Stimulated activated naive CD8-positive, alpha-beta T cell treated with anti-CD3 and anti-CD28 coated beads, Interleukin-15, amount 100 ng/mL, for 72 hours (primary cell): ENCODE measurements around the gene ARHGEF3.
"Not testable (repeated sequence)": the region's sequence is repeated elsewhere in the genome, so short reads cannot be mapped to it uniquely, and the experiment has no call there.

Source experiments
- ATAC-seq: fragments of 150-1000 bp; cut with Tn5 transposase; 2 replicates; pipeline ENCODE4 v1.10.0; 2021; ENCODE audit warnings: mild to moderate bottlenecking, moderate library complexity
- DNase-seq, 2 donors: peaks; one replicate each; pipeline ENCODE4 v3.0.0; 2021 to 2022
- H3K27ac Mint-ChIP-seq, 2 donors: one replicate each; pipeline ENCODE4 v1.8.0; 2022; ENCODE audit warnings: mild to moderate bottlenecking in 2 of 2, mixed read lengths in 2 of 2, moderate library complexity in 2 of 2
- H3K27me3 Mint-ChIP-seq: one replicate; pipeline ENCODE4 v1.8.0; 2022; ENCODE audit warnings: mixed read lengths
- H3K4me1 Mint-ChIP-seq: one replicate; pipeline ENCODE4 v1.8.0; 2022; ENCODE audit warnings: mild to moderate bottlenecking, mixed read lengths
- H3K4me3 Mint-ChIP-seq, 2 donors: one replicate each; pipeline ENCODE4 v1.8.0; 2022; ENCODE audit warnings: mild to moderate bottlenecking in 2 of 2, mixed read lengths in 2 of 2, moderate library complexity in 1 of 2
- H3K9me3 Mint-ChIP-seq, 2 donors: one replicate each; pipeline ENCODE4 v1.8.0; 2022; ENCODE audit warnings: mixed read lengths in 2 of 2

The ARHGEF3 gene

GRCh38 chr3:56702490-56703315 is 99.0 kb downstream of the ARHGEF3 start:
- peak; percentile 64 for ATAC-seq
- no peak overlapping the region for H3K4me3 Mint-ChIP-seq
- H3K27ac Mint-ChIP-seq = no peak overlapping the region
- H3K27me3 Mint-ChIP-seq = no peaks in the 10 kb centered on the region
- H3K9me3 Mint-ChIP-seq = no peaks in the 10 kb centered on the region
- peak; percentile 43 to 44 for DNase-seq
- H3K4me1 Mint-ChIP-seq = peaks cover 37% of the 10 kb centered on the region

- Mint-ChIP-seq H3K27me3 (no peaks in the 10 kb centered on the region), H3K4me1 (peaks cover 44% of the 10 kb centered on the region), H3K4me3 (no peak overlapping the region), H3K9me3 (no peaks in the 10 kb centered on the region), H3K27ac (peak overlapping the region in 1 of 2 donors; percentile 75)
- DNase-seq = no peak
- no peak for ATAC-seq
These were observed 101.6 kb downstream of the ARHGEF3 start for GRCh38 chr3:56700151-56700550.

GRCh38 chr3:56694867-56695683 is 106.7 kb downstream of the ARHGEF3 start:
- DNase-seq (no peak), ATAC-seq (no peak)
- Mint-ChIP-seq H3K4me3 (peak overlapping the region; percentile 35 to 65), H3K27ac (peak overlapping the region; percentile 5 to 86), H3K4me1 (peaks cover 50% of the 10 kb centered on the region), H3K27me3 (no peaks in the 10 kb centered on the region), H3K9me3 (no peaks in the 10 kb centered on the region)

GRCh38 chr3:56693750-56694149 is 108.0 kb downstream of the ARHGEF3 start:
- H3K9me3 Mint-ChIP-seq = no peaks in the 10 kb centered on the region
- H3K27ac Mint-ChIP-seq = peak overlapping the region in 1 of 2 donors; percentile 10
- H3K27me3 Mint-ChIP-seq = no peaks in the 10 kb centered on the region
- H3K4me3 Mint-ChIP-seq = peak overlapping the region; percentile 45 to 73
- no peak for ATAC-seq
- H3K4me1 Mint-ChIP-seq = peaks cover 47% of the 10 kb centered on the region
- DNase-seq = no peak

GRCh38 chr3:56692520-56693433 is 109.0 kb downstream of the ARHGEF3 start:
- Mint-ChIP-seq H3K4me3 (peak overlapping the region; percentile 71 to 73), H3K27ac (peak overlapping the region; percentile 13 to 36), H3K4me1 (peaks cover 47% of the 10 kb centered on the region)
- H3K9me3 Mint-ChIP-seq, H3K27me3 Mint-ChIP-seq: not testable (repeated sequence)
- ATAC-seq (peak; percentile 96), DNase-seq (peak; percentile 48 to 53)

GRCh38 chr3:56692001-56692365 is 109.8 kb downstream of the ARHGEF3 start:
- not testable (repeated sequence) for DNase-seq, H3K27ac Mint-ChIP-seq, H3K9me3 Mint-ChIP-seq, H3K4me3 Mint-ChIP-seq, H3K27me3 Mint-ChIP-seq, ATAC-seq
- H3K4me1 Mint-ChIP-seq = peaks cover 47% of the 10 kb centered on the region

GRCh38 chr3:56691165-56692000 is 110.4 kb downstream of the ARHGEF3 start:
- Mint-ChIP-seq H3K9me3 (no peaks in the 10 kb centered on the region), H3K4me3 (no peak overlapping the region), H3K27me3 (no peaks in the 10 kb centered on the region), H3K4me1 (peaks cover 42% of the 10 kb centered on the region), H3K27ac (no peak overlapping the region)
- no peak for DNase-seq
- no peak for ATAC-seq

GRCh38 chr3:56689303-56689702 is 112.4 kb downstream of the ARHGEF3 start:
- ATAC-seq (no peak), DNase-seq (no peak)
- Mint-ChIP-seq H3K27me3 (no peaks in the 10 kb centered on the region), H3K9me3 (no peaks in the 10 kb centered on the region), H3K4me1 (peaks cover 23% of the 10 kb centered on the region), H3K4me3 (no peak overlapping the region), H3K27ac (no peak overlapping the region)

- H3K4me3 Mint-ChIP-seq = no peak overlapping the region
- DNase-seq (no peak), ATAC-seq (no peak)
- H3K27ac Mint-ChIP-seq = no peak overlapping the region
- no peaks in the 10 kb centered on the region for H3K27me3 Mint-ChIP-seq
- no peaks in the 10 kb centered on the region for H3K9me3 Mint-ChIP-seq
- peaks cover 12% of the 10 kb centered on the region for H3K4me1 Mint-ChIP-seq
These were observed 113.6 kb downstream of the ARHGEF3 start for GRCh38 chr3:56688191-56688590.

GRCh38 chr3:56684029-56684428 is 117.7 kb downstream of the ARHGEF3 start:
- DNase-seq (no peak), ATAC-seq (no peak)
- Mint-ChIP-seq H3K27me3 (no peaks in the 10 kb centered on the region), H3K4me1 (peaks cover 17% of the 10 kb centered on the region), H3K4me3 (peak overlapping the region; percentile 54 to 67), H3K9me3 (no peaks in the 10 kb centered on the region), H3K27ac (peak overlapping the region; percentile 33 to 67)

GRCh38 chr3:56683122-56683817 is 118.5 kb downstream of the ARHGEF3 start, which contains the start of gene TASOR:
TSS of gene TASOR (minus strand) at chr3:56683265. CDS start at chr3:56683006, 259 bp downstream.
- no peaks in the 10 kb centered on the region for H3K27me3 Mint-ChIP-seq
- H3K27ac Mint-ChIP-seq = peak within 1 kb of the TSS; percentile 97 to 100
- peak; percentile 93 for ATAC-seq
- peak; percentile 88 to 90 for DNase-seq
- peak within 1 kb of the TSS; percentile 99 for H3K4me3 Mint-ChIP-seq
- peaks cover 25% of the 10 kb centered on the region for H3K4me1 Mint-ChIP-seq
- no peaks in the 10 kb centered on the region for H3K9me3 Mint-ChIP-seq

GRCh38 chr3:56682462-56683121 is 119.2 kb downstream of the ARHGEF3 start:
- ATAC-seq (peak; percentile 83), DNase-seq (peak; percentile 79 to 80)
- no peaks in the 10 kb centered on the region for H3K9me3 Mint-ChIP-seq
- peak overlapping the region; percentile 99 for H3K4me3 Mint-ChIP-seq
- H3K27me3 Mint-ChIP-seq = no peaks in the 10 kb centered on the region
- H3K4me1 Mint-ChIP-seq = peaks cover 32% of the 10 kb centered on the region
- peak overlapping the region; percentile 97 to 100 for H3K27ac Mint-ChIP-seq

GRCh38 chr3:56681984-56682461 is 119.7 kb downstream of the ARHGEF3 start:
- Mint-ChIP-seq H3K4me1 (peaks cover 37% of the 10 kb centered on the region), H3K9me3 (no peaks in the 10 kb centered on the region), H3K4me3 (peak overlapping the region; percentile 99), H3K27ac (peak overlapping the region; percentile 97 to 100), H3K27me3 (no peaks in the 10 kb centered on the region)
- DNase-seq (no peak), ATAC-seq (no peak)
